SK-N-MC (cell line): ENCODE measurements around the gene ANKRD42.
"Not testable (repeated sequence)": the region's sequence is repeated elsewhere in the genome, so short reads cannot be mapped to it uniquely, and the experiment has no call there.

Experiments
- EZH2 ChIP-seq: fragments of 200-600 bp; sonication (generic); IDR thresholded peaks from one replicate; pipeline ENCODE4 v1.6.1; 2017; ENCODE audit warnings: antibody characterized with exemption
- POLR2AphosphoS5 ChIP-seq: IDR thresholded peaks from 2 replicates; pipeline ENCODE4 v1.6.1; 2012; ENCODE audit warnings: mild to moderate bottlenecking, low read depth, low read length, borderline replicate concordance

- not testable (repeated sequence) for TF ChIP-seq POLR2AphosphoS5, EZH2
These were observed 78.2 kb downstream of the ANKRD42 start for GRCh38 chr11:83271734-83272133.
